Caco-2 (cell line): ENCODE measurements around the gene MTMR6. TPM values are rescaled to one million over a fixed set of nuclear protein-coding genes. Genes with fewer than 3 reads are reported as not detected.

Experiments
- BruUV-seq: library from RNA; stranded (reverse); fragments of 400-500 nt; replicated peaks from 2 replicates; lab custom pipeline; 2021; lab: Mats Ljungman, UMichigan
- CTCF ChIA-PET: fragments of 300-600 bp; sonication (Branson Sonifier 250); formaldehyde crosslinking; loops from one replicate; lab custom pipeline; 2022; ENCODE audit warnings: antibody characterized with exemption; lab: Charles Lee
- POLR2A ChIA-PET: fragments of 300-600 bp; sonication (Branson Sonifier 250); formaldehyde crosslinking; loops from one replicate; lab custom pipeline; 2022; ENCODE audit warnings: antibody characterized with exemption; lab: Charles Lee
- DNase-seq, 2 experiments: peaks; one replicate each; pipeline versions ENCODE4 v3.0.0 to v3.0.0-alpha.2; 2020 to 2022
- H3K27me3 ChIP-seq: replicated peaks from 2 replicates; pipeline ENCODE4 v1.6.0; 2011; ENCODE audit warnings: low read length; ENCODE audit not compliant: control insufficient read depth, insufficient read depth
- H3K36me3 ChIP-seq: 2 replicates; pipeline ENCODE4 v1.5.1; 2011; ENCODE audit warnings: low read length; ENCODE audit not compliant: control insufficient read depth, insufficient read depth
- H3K4me1 ChIP-seq: fragments of 250-450 bp; sonication (Bioruptor Pico); 2 replicates; pipeline ENCODE4 v1.5.1; 2020; ENCODE audit warnings: mild to moderate bottlenecking
- H3K4me3 ChIP-seq: 2 replicates; pipeline ENCODE4 v1.5.1; 2011; ENCODE audit warnings: low read depth, mild to moderate bottlenecking, control low read depth, low read length
- H3K9me3 ChIP-seq: fragments of 250-450 bp; sonication (Bioruptor Pico); 2 replicates; pipeline ENCODE4 v1.5.1; 2020; ENCODE audit warnings: mild to moderate bottlenecking, moderate library complexity
- H3K27ac Mint-ChIP-seq: one replicate; pipeline ENCODE4 v1.8.0; 2022; ENCODE audit warnings: mixed read lengths; ENCODE audit not compliant: unreplicated experiment
- H3K27me3 Mint-ChIP-seq: one replicate; pipeline ENCODE4 v1.8.0; 2022; ENCODE audit warnings: mixed read lengths; ENCODE audit not compliant: insufficient read depth, unreplicated experiment
- H3K36me3 Mint-ChIP-seq: one replicate; pipeline ENCODE4 v1.8.0; 2022; ENCODE audit warnings: mild to moderate bottlenecking, mixed read lengths; ENCODE audit not compliant: insufficient read depth, unreplicated experiment
- H3K4me1 Mint-ChIP-seq: one replicate; pipeline ENCODE4 v1.8.0; 2022; ENCODE audit warnings: low read depth, mixed read lengths; ENCODE audit not compliant: unreplicated experiment
- H3K4me3 Mint-ChIP-seq: one replicate; pipeline ENCODE4 v1.8.0; 2022; ENCODE audit warnings: mild to moderate bottlenecking, moderate library complexity, mixed read lengths; ENCODE audit not compliant: unreplicated experiment
- H3K9me3 Mint-ChIP-seq: one replicate; pipeline ENCODE4 v1.8.0; 2022; ENCODE audit warnings: mixed read lengths; ENCODE audit not compliant: unreplicated experiment
- intact Hi-C: fragments of 100-400 bp; cut with micrococcal nuclease; formaldehyde crosslinking; loops from one replicate; pipeline ENCODE4 v1.10.0; 2022; ENCODE audit not compliant: unreplicated experiment
- total RNA-seq: library from RNA; stranded (reverse); gene quantifications from 2 replicates; pipeline ENCODE4 v1.2.3, GENCODE V29; 2022
- TF ChIP-seq, protein P1 (sequence below), 2 experiments: fragments of 200-600 bp in 1 of 2; IDR thresholded peaks; 1 replicate in 1 of 2; 2 replicates in 1 of 2; pipeline versions ENCODE4 v1.5.1 to v1.8.0; 2011 to 2022; ENCODE audit warnings: antibody characterized with exemption in 1 of 2, control low read depth in 1 of 2, inconsistent platforms in 1 of 2, low read depth in 1 of 2, low read length in 1 of 2, mild to moderate bottlenecking in 1 of 2, moderate library complexity in 1 of 2; ENCODE audit not compliant: insufficient read depth in 1 of 2, severe bottlenecking in 1 of 2, unreplicated experiment in 1 of 2

Gene MTMR6
- total RNA-seq, 1 experiment from 2014 or later = 13.0 TPM

DNA sequence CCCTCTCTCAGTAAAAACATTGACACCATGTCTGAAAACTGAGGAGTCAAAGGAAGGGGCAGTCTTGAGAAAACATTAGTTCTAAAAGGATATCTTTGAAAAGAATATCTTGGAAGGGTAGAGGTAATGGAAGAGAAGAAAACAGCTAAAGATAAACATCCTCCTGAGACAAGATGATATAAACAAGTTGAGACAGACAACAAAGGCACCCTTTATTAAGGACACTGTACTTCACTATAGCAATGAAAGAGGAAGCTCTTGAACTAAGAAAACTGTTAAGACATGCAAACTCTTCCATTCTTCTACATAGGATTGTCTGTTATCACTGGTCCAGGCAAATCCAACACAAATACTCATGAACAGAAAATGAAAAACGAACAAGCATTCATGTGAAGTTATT lies 46.3 kb downstream of the MTMR6 start:
- Histone ChIP-seq H3K36me3 (no peaks in the 10 kb centered on the region), H3K4me1 (no peaks in the 10 kb centered on the region), H3K4me3 (no peak overlapping the region), H3K9me3 (no peaks in the 10 kb centered on the region), H3K27me3 (no peaks in the 10 kb centered on the region)
- DNase-seq = no peak
- POLR2A ChIA-PET = no interaction called here
- H3K27me3 Mint-ChIP-seq = no peaks in the 10 kb centered on the region
- H3K9me3 Mint-ChIP-seq = no peaks in the 10 kb centered on the region
- TF ChIP-seq, protein P1, sequence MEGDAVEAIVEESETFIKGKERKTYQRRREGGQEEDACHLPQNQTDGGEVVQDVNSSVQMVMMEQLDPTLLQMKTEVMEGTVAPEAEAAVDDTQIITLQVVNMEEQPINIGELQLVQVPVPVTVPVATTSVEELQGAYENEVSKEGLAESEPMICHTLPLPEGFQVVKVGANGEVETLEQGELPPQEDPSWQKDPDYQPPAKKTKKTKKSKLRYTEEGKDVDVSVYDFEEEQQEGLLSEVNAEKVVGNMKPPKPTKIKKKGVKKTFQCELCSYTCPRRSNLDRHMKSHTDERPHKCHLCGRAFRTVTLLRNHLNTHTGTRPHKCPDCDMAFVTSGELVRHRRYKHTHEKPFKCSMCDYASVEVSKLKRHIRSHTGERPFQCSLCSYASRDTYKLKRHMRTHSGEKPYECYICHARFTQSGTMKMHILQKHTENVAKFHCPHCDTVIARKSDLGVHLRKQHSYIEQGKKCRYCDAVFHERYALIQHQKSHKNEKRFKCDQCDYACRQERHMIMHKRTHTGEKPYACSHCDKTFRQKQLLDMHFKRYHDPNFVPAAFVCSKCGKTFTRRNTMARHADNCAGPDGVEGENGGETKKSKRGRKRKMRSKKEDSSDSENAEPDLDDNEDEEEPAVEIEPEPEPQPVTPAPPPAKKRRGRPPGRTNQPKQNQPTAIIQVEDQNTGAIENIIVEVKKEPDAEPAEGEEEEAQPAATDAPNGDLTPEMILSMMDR (IDR thresholded peaks at IDR 0.05; ENCODE audit: insufficient read depth in 1 of 2, low read depth in 1 of 2, low read length in 1 of 2, severe bottlenecking in 1 of 2, unreplicated experiment in 1 of 2) = no peak
- CTCF ChIA-PET = no interaction called here
- H3K27ac Mint-ChIP-seq = no peak overlapping the region
- no peaks in the 10 kb centered on the region for H3K4me1 Mint-ChIP-seq
- intact Hi-C loops = no loop called here
- no peaks in the 10 kb centered on the region for H3K36me3 Mint-ChIP-seq
- H3K4me3 Mint-ChIP-seq = no peak overlapping the region
- no TSS peak for BruUV-seq

DNA sequence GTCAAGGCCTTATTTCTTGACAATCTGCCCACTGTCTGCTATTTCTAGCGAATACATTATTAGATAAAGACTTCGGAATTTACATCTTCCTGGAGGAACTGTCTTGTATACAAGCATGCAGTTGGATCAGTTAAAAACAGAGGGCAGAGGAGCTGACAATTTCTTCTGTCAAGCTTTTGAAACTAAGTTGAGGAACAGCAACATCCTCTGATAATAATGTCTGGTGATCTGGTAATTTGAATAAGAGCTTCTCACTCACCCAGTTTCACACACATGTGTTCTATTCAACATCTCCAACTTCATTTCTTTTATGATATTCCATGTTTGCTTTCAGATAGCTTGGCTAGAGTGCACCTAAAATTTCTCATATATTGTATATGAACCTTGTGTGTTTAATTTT lies 50.2 kb downstream of the MTMR6 start:
- BruUV-seq = no TSS peak
- Mint-ChIP-seq H3K27ac (no peak overlapping the region), H3K36me3 (no peaks in the 10 kb centered on the region), H3K27me3 (no peaks in the 10 kb centered on the region), H3K4me1 (peaks cover 13% of the 10 kb centered on the region), H3K4me3 (no peak overlapping the region), H3K9me3 (no peaks in the 10 kb centered on the region)
- TF ChIP-seq, protein P1 (IDR thresholded peaks at IDR 0.05; ENCODE audit: insufficient read depth in 1 of 2, low read depth in 1 of 2, low read length in 1 of 2, severe bottlenecking in 1 of 2, unreplicated experiment in 1 of 2) = no peak
- Histone ChIP-seq H3K4me3 (no peak overlapping the region), H3K4me1 (peaks cover 3% of the 10 kb centered on the region; the same call in 1 of the 2 replicates), H3K27me3 (no peaks in the 10 kb centered on the region), H3K36me3 (no peaks in the 10 kb centered on the region), H3K9me3 (no peaks in the 10 kb centered on the region)
- CTCF ChIA-PET = no interaction called here
- intact Hi-C loops = no loop called here
- DNase-seq = no peak
- POLR2A ChIA-PET = no interaction called here

DNA sequence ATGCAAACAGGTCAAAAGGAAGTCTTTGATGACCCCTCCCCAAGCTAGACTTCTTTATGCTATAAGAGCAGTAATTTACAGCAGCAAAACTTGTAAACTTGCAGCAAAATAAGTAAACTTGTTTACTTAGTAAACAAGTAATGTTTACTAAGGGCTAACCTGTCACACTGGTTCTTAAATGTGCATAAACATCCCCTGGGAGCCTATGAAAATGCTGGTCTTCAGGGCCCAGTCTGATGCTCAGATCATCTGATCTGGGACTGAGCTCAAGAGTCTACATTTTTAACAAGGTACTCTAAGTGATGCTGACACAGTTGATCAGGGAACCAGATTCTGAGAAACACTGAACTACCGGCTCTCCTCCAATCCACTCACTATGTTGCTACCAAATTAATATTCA lies 53.4 kb downstream of the MTMR6 start:
- peaks cover 6% of the 10 kb centered on the region; the same call in 1 of the 2 replicates for H3K4me1 ChIP-seq
- peaks cover 25% of the 10 kb centered on the region for H3K4me1 Mint-ChIP-seq
- intact Hi-C loops = loop anchor here (2.0 kb wide), 1 partner anchor 53 kb away; the partner anchor contains the start of gene MTMR6
- H3K9me3 Mint-ChIP-seq = no peaks in the 10 kb centered on the region
- H3K4me3 ChIP-seq = no peak overlapping the region
- peaks cover 4% of the 10 kb centered on the region for H3K27me3 Mint-ChIP-seq
- no peaks in the 10 kb centered on the region for H3K36me3 ChIP-seq
- CTCF ChIA-PET = interaction anchor here (0.5 to 1.0 kb wide), 3 partner anchors 11 to 619 kb away, joined by 3 to 8 read pairs (median 4); no protein-coding TSS in a partner anchor
- H3K9me3 ChIP-seq = no peaks in the 10 kb centered on the region
- no TSS peak for BruUV-seq
- TF ChIP-seq, protein P1 (IDR thresholded peaks at IDR 0.05; ENCODE audit: insufficient read depth in 1 of 2, low read depth in 1 of 2, low read length in 1 of 2, severe bottlenecking in 1 of 2, unreplicated experiment in 1 of 2) = no peak
- peaks cover 1% of the 10 kb centered on the region; the same call in 1 of the 2 replicates for H3K27me3 ChIP-seq
- H3K27ac Mint-ChIP-seq = no peak overlapping the region
- no peaks in the 10 kb centered on the region for H3K36me3 Mint-ChIP-seq
- no peak overlapping the region for H3K4me3 Mint-ChIP-seq
- POLR2A ChIA-PET = no interaction called here
- no peak for DNase-seq
